Activated CD8-positive, alpha-beta memory T cell treated with anti-CD3 and anti-CD28 coated beads for 1 hour (primary cell): ENCODE results near the gene C16orf92.

ENCODE experiments used
- DNase-seq, 2 donors: peaks; one replicate each; pipeline ENCODE4 v3.0.0-alpha.2; 2020; ENCODE audit warnings: low read depth in 1 of 2; ENCODE audit errors: extremely low read depth in 1 of 2

C16orf92 gene

DNA sequence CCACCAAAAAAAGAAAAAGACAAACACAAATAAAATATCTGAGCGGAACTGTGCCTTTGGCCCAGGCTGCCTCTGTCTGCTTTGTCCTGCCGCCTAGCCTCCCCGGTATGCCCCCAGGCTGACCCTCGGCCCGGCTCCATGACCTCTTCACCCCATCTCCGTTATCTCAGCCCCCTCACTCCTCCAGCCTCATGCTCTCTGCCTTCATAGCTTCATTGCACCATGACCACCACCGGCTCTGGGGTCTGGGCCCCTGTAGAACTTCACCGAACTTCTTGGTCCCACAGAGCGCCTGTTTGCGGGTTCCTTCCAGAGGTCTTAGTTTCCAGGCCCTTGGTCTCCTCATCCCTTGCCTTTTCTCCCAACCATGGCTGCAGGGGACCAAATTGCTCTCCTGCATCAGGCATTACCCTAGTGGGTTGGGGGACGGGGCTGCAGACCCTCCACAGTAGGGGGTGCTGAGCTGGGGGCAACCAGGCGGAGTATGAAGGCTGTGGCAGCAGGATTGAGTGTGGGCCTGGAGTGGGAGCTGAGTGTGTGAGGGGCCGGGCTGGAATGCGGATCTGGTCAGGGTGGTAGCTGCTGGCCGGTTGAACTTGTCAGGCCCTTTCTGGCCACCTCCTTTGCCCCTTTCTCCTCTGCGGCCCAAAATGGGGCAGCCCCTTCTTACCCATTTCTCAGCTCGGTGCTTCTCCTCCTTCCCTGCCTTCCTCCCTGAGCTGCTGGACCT lies 34.5 kb upstream of the C16orf92 start:
- no peak for DNase-seq

DNA sequence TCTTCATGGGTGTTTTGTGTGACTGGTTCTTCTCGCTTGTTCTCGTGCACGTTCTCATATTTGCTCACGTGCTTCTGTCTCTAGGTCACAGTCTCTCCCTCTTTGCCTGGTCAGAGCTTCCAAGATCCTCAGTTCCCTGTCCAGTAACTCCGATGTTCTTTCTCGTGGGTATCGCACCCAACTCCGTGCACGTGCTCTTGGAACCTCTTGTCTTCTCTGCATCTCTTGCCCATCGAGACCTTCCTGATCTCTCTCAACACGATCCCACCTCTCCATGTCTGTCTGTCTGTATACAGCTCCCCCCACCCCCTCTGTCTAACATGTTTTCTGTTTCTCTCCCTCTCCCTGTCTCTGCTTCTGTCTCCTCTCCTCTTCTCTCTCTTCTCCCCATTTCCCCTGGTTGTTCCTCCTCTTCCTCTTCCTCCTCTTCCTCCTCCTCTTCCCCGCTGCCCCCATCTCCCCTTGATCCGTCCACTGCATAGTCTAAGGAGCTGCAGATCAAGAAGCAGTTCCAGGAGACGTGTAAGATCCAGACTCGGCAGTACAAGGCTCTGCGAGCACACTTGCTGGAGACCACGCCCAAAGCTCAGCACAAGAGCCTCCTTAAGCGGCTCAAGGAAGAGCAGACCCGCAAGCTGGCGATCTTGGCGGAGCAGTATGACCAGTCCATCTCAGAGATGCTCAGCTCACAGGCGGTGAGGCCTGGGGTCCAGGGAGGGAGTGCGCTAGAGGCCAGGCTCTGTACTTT lies 33.7 kb upstream of the C16orf92 start:
- DNase-seq = no peak

DNA sequence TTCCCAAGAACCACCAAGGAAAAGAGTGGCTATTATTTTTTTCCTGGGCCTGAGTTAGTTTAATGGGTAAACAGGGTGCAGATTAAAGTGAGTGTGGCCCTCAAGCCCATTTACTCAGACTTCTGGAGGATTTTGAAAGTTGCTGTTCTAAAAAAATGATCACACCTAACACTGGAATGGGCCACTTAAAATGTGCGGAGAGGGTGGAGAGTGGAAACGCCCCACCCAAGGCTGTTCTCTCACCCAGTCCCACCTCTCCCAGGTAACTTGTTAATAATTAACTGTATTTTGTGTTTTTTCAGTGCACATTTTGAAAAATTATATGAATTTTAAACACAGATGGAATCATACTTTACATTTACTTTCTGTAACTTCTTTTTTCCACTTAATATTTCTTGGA lies 33.0 kb upstream of the C16orf92 start:
- DNase-seq = no peak

DNA sequence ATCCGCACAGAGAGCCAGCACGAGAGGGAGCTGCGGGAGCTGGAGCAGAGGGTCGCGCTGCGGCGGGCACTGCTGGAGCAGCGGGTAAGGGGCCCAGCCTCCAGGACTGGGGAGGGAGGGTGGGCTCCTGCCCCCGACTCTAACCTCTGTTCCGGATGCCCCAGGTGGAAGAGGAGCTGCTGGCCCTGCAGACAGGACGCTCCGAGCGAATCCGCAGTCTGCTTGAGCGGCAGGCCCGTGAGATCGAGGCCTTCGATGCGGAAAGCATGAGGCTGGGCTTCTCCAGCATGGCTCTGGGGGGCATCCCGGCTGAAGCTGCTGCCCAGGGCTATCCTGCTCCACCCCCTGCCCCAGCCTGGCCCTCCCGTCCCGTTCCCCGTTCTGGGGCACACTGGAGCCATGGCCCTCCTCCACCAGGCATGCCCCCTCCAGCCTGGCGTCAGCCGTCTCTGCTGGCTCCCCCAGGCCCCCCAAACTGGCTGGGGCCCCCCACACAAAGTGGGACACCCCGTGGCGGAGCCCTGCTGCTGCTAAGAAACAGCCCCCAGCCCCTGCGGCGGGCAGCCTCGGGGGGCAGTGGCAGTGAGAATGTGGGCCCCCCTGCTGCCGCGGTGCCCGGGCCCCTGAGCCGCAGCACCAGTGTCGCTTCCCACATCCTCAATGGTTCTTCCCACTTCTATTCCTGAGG lies 32.0 kb upstream of the C16orf92 start:
- no peak for DNase-seq

DNA sequence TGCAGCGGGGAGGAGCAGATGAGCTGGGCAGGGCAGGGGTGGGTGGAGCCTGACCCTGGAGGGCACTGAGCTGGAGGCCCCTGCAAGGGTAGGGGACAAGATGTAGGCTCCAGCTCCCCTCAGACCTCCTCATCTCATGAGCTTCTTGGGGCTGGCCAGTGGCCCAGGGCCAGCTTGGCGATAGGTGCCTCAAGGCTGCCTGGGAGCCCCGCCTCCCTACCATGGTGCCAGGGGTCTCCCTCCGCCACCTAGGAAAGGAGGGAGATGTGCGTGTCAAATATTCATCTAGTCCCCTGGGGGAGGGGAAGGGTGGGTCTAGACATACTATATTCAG lies 31.5 kb upstream of the C16orf92 start:
- DNase-seq = no peak

DNA sequence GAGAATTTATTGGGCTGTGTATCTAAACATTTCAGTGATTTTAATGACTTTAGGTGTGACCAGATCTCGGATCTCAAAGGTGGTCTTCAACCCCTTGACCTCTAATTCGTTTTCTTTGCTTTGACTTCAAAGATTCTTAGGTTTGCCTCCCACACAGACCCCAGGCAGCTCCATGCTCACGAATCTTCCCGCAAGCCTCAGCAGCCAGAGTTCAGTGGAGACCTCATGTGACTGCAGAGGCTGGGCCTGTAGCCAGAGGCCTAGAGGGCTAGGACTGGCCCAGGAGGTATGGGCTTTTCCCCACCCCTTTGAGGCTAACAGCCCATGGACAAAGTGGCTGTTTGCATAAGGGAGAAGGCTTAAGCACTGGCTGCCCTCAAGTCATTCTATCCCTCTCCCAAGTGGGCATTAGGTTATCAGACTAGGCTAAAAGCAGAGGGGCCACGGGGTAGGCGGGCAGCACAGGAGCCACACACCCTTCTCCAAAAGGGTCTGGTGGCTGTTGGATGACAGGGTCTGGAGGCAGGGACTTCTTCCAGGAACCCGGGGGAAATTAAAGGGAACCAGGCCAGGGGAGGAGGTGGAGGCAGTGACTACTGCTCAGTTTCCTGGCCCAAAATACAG lies 30.5 kb upstream of the C16orf92 start:
- no peak for DNase-seq

DNA sequence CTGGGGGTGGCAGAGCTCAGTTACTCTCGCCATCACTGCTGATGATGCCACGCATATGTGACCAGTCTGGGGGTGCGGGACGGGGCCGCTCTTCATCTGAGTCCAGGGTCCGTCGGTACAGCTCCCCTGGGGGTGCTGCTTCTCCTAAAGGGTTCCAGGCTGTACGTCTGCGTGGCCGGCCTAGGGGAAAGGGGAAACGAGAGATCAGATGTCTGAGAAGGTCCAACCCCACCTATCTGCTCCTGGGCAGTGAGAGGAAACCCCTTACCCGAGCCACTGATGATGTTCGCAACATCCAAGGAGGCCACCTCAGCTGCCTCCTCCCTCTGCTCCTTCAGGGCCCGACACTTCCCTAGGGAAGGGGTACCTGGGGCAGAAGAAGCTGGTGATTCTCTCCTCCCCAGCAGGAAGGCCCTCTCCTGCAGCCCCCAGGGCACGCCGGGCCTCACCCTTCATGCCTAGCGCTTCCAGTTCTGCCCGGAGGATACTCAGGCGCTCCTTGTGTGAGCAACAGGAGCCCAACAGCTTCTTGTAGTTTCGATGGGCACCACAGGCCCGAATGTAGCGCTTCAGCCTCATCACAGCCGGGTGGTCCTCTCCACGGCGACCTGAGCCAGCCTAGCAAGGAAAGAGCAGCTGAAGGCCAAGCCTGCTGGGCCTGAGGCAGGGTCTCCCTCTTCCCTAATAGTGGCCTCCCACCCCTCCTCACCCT lies 29.7 kb upstream of the C16orf92 start:
- no peak for DNase-seq

DNA sequence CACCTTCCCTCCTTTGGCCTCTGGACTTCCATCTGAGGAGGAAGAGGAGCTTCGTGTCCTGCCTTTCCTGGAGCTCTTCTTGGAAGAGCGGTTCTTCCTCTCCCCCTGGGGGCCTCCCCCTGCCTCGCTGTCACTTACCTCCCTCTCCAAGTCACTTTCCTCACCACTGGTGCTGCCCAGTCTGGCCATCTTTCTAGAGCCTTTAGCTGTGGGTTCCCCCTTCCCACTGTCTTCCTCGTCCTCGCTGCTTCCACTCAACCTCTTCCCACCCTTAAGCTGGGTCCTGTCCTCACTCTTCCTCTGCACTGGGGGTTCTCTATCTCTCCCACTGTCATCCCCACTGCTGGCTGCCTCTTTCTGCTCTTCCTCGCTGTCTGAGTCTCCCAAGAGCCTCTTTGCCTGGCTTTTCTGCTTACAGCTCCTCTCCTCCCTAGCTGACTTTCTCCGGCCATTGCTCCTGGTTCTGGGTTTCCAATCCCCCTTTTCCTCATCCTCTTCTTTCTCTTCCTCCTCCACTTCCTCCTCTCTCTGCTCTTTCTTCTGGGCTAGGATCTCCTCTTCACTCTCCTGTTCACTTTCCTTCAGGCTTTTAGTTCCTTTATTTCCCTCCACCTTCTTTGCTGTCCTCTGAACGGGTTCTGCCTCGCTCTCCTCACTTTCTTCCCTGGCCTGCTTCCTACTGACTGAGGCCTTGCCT lies 28.9 kb upstream of the C16orf92 start:
- DNase-seq = no peak

DNA sequence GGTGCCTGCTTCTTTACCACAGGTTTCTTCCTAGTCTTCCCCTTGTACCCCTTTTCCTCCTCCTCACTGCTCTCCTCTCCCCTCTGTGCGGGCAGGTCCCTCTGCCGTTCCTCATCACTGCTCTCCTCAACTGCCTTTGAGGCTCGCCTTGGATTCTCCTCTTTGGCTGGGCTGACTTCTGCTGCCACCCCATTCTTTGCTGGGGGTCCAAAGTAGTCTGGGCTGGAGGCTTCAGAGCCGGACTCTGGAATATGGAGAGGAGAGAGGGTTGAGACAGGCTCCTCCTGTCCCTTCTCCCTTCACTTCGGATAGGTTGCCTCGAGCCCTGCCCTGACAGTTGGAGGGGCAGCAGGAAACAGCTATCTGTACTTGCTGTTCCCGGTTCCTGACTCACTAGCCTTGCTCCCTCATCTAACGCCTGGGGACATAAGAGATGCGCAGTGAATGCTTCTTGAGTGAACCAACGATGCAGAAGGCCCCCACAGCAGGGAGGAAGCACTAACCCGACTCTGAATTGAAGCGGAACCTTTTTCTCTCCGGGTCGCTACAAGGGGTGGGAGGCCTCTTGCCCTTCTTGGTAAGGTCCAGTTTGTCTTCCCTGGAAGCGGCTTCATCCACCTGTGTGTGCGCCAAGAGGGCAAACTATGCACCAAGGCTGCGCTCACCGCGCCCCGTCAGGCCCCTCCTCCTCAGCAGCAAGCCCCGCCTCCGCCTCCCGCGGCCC lies 28.2 kb upstream of the C16orf92 start:
- DNase-seq = peak; percentile 29 to 50

DNA sequence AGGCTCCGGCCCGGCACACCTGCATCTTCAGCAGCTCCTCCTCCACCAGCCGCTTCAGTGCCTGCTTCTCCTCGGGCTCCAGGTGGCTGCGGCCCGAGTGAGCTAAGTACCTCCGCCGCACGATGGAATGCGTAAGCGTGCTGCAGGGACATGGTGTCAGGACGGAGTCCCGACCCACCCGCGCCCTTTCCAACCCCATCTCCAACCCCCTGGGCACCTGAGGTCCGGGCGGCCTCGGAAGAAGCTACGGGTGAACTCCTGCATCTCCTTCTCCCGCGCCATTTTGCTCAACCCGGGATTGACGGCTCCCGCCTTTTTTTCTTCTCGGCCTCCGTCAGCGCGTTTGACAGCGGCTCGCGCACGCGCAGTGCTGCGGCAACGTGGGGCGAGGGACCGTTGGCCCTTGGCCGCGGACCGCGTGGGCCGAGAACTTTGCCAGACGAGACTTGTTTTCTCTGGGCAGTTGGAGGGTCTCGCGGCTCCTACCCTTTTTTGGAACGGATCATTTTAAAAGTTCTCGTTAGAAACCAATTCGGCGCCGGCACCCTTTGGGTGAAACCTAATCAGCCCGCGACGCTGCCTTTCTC lies 27.6 kb upstream of the C16orf92 start, which contains the start of gene HIRIP3:
Gene HIRIP3 (minus strand): TSS at position 294 of the 587 bp plus-strand sequence. CDS start 12 bp downstream, at position 282.
- peak; percentile 61 to 72 for DNase-seq

DNA sequence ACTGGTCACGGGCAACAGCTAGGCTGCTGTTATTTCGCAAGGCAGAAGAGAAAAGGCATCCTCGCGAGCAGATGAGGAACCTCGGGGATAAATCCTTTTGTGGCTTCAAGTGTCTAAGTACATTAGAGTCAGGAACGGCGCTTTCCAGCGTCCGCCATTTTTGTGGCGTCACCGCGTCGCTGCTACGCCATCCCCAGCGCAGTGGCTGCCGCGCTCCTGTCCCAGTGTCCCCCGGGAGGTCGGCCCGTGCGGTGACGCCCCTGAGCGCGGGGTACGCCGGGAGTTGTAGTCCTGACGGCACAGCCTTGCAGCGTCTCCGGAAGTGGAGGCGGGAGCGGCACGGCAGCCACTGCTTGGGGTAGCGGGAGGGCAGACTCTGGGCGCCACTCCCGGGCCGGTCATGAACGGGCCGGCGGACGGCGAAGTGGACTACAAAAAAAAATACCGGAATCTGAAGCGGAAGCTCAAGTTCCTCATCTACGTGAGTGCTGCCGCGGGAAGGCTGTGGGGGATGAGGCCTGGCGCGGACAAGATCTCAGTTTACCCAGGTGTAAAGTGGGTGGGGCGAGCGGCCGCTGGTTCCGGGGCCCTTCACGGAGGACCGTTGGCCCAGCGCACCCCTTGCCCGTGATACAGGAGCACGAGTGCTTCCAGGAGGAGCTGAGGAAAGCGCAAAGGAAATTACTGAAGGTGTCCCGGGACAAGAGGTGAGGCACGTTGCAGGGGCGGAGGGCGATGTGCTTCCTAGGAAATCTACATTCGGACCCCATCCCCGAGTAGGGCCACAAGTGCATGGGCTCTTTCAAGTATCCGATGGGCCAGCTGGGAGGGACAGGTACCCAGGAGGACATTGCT lies 26.9 kb upstream of the C16orf92 start, which contains the start of gene INO80E:
Gene INO80E (plus strand): TSS at position 331 of the 855 bp plus-strand sequence. CDS start 70 bp downstream, at position 401.
- peak; percentile 96 to 100 for DNase-seq

DNA sequence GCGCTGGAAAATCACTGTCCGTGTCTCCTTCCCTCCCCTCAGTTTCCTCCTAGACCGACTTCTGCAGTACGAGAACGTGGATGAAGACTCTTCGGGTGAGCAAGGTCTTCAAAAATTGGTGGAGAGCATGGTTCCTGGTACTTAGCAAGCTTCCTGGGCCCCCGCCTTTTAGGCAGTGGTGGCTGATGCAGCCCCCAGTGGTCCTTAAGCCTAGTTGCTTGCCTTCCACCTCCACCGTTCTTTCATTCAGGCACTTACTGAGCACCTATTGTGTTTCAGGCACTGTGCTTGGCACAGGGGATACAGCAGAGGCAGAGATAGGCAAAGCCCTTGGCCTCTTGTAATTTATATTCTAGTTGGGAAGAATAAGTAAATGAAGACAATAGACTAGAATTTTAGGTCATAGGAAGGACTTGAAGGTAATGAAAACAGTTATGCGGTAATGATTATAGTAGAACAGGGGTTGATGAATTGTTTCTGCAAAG lies 26.2 kb upstream of the C16orf92 start:
- no peak for DNase-seq

DNA sequence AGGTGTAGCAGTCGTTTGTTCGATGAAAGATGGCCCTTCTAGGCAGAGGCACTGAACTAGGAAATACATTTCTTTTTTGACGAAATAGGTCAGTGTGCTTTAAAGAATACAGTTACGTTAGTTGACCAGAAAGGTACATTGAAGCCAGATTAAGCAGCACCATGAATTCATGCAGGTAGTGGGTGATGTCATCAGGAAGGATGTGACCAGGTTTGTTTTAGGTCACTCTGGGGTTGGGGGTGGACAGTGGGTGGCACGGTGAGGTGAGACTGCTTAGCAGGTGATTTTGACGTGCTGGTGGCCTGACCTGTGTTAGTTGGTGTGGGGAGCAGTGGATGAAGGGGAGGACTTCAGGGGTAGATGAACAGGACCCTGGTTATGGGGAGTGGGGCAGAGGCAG lies 23.4 kb upstream of the C16orf92 start:
- no peak for DNase-seq

DNA sequence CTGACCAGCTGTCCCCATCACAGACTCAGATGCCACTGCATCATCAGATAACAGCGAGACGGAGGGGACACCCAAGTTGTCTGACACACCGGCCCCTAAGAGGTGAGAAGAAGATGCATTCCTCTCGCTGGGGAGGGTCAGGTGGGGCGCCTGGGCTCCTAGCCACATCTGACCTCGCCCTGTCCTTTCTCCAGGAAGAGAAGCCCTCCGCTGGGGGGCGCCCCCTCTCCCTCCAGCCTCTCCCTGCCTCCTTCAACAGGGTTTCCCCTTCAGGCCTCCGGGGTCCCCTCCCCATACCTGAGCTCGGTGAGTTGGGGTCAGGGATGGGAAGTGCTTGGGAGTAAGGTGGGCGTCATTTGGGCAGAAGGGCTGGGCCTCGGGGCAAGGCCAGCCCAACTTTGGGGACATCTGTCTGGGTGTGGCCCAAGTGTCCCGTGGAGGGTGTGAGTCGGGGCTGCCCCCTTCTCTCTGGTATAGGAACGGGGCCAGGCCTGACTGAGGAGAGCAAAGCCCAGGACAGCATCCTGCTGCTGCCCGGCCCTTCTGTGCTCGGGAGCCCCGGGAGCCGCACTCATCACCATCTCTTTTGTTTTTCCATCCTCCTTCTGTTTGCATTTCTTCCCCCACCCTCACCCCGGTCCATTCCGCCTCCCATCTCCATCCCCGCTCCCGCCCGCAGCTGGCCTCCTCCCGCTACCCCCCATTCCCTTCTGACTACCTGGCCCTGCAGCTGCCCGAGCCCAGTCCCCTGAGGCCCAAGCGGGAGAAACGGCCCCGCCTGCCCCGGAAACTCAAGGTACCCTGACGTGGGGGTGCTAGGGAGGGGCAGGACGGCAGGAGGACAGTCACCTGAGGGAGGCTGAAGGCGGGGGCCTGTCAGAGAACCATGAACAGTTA lies 22.0 kb upstream of the C16orf92 start:
- no peak for DNase-seq

DNA sequence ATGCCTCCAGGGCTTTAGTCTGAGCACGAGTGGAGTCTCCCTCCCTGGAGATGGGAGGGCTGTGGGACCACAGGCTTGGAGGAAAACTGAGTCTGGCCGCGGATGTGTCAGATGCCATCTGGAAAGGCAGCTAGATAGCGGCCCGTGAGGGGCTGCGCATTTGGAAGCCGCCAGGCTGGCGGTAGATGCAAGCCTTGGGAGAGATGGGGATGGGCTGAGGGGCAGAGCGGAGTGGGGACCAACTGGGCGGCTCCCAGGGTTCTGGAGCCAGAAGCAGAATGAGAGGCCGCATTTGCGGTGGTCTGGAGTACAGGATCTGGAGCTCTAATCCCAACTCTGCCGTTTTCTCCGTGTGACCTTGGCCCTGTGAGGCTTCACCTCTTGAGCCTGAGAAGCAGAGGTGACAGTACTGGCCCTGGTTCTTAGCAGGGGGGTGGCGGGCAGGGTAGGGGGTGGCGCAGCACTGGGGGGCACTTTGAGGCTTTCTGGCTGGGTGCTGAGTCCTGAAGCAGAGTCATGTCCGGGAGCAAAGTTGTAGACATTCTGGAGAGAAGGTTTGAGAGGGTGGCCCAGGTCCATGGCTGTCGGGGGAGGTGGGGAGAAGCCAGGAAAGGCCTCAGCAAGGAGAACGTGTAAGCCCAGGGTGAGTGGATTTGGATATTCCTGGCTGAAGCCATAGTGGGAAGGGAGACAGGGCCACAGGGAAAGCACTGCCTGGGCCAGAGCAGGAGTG lies 20.2 kb upstream of the C16orf92 start:
- no peak for DNase-seq
